Transverse colon (tissue), 4 donors: Measurements from ENCODE around the gene DEDD. TPM values are rescaled to one million over a fixed set of nuclear protein-coding genes. Genes with fewer than 3 reads are reported as not detected.
A peak's percentile ranks its signal among the peaks of the same experiment; 100 is the strongest.

ENCODE experiments used
- DNase-seq: peaks from one replicate; pipeline ENCODE4 v3.0.0-alpha.2; 2019
- H3K27ac ChIP-seq, 4 donors: fragments of 200-600 bp; sonication (generic); 2 replicates each; pipeline ENCODE4 v1.5.1; 2016 to 2018; ENCODE audit warnings: inconsistent platforms in 4 of 4
- H3K27me3 ChIP-seq: fragments of 200-600 bp; sonication (generic); 2 replicates; pipeline ENCODE4 v1.5.1; 2017; ENCODE audit warnings: inconsistent platforms
- H3K36me3 ChIP-seq, 4 donors: fragments of 200-600 bp; sonication (generic); 2 replicates each; pipeline ENCODE4 v1.5.1; 2017 to 2019; ENCODE audit warnings: inconsistent platforms in 4 of 4
- H3K4me1 ChIP-seq, 4 donors: fragments of 200-600 bp; sonication (generic); 2 replicates each; pipeline ENCODE4 v1.5.1; 2017 to 2020; ENCODE audit warnings: inconsistent platforms in 4 of 4
- H3K4me3 ChIP-seq, 4 donors: fragments of 200-600 bp; sonication (generic); 1 replicate in 1 of 4; 2 replicates in 3 of 4; pipeline versions ENCODE4 v1.5.1 to v1.6.1; 2017 to 2019; ENCODE audit warnings: inconsistent platforms in 4 of 4
- H3K9me3 ChIP-seq, 2 donors: fragments of 200-600 bp; sonication (generic); 2 replicates each; pipeline ENCODE4 v1.5.1; 2017 to 2019; ENCODE audit warnings: inconsistent platforms in 2 of 2
- CTCF ChIP-seq, 5 experiments: fragments of 200-600 bp in 3 of 5; fragments of 450-650 bp in 2 of 5; sonication (generic) in 3 of 5; IDR thresholded peaks; 1 replicate in 2 of 5; 2 replicates in 3 of 5; pipeline ENCODE4 v1.5.1; 2016 to 2017; ENCODE audit warnings: antibody characterized with exemption in 5 of 5, inconsistent platforms in 3 of 5, mild to moderate bottlenecking in 2 of 5, moderate library complexity in 1 of 5
- EP300 ChIP-seq: sonication (generic); formaldehyde crosslinking; IDR thresholded peaks from one replicate; pipeline ENCODE4 v1.6.1; 2017; ENCODE audit warnings: antibody characterized with exemption, low read depth
- POLR2A ChIP-seq: fragments of 450-650 bp; IDR thresholded peaks from one replicate; pipeline ENCODE4 v1.6.1; 2016; ENCODE audit warnings: antibody characterized with exemption, mild to moderate bottlenecking, moderate library complexity
- POLR2AphosphoS5 ChIP-seq, 3 donors: sonication (generic); formaldehyde crosslinking; IDR thresholded peaks; one replicate each; pipeline ENCODE4 v1.6.1; 2016; ENCODE audit warnings: antibody characterized with exemption in 3 of 3
- WGBS, 2 donors: methylation state at CpG; one replicate each; pipeline ENCODE4 v1.1.5; 2018; ENCODE audit warnings: low coverage in 1 of 2; 5-methylcytosine and 5-hydroxymethylcytosine counted together
- in situ Hi-C, 4 donors: fragments of 200-750 bp; cut with MboI; loops; one replicate each; pipeline versions ENCODE4 v1.15.0 to v1.15.1; 2017; ENCODE audit warnings: low sequenced_read_pairs in 3 of 4, low pct_ligation_motif_present in 1 of 4, low pct_unique_long_range_greater_than_20kb in 1 of 4
- intact Hi-C: fragments of 100-400 bp; cut with DNase I; formaldehyde crosslinking; loops from one replicate; pipeline ENCODE4 v1.15.1; 2023; ENCODE audit warnings: low total_unique reads
- total RNA-seq, 4 donors: library from RNA; depleted of rRNA; stranded (reverse); fragments of >200 nt; gene quantifications; one replicate each; pipeline ENCODE4 v1.1.0, GENCODE V29; 2016

DEDD gene
- total RNA-seq, 4 donors from 2014 or later, result 30.3 to 73.7 (median 38.6) TPM

- in situ Hi-C loops, result loop anchor here in 1 of 4 donors (25.0 kb wide), 1 partner anchor 239 kb away; no protein-coding TSS in a partner anchor
- Histone ChIP-seq H3K4me1 (peaks cover 0 to 2% (median 0%) of the 10 kb centered on the region in 4 donors), H3K4me3 (no peak overlapping the region), H3K36me3 (no peaks in the 10 kb centered on the region), H3K27me3 (no peaks in the 10 kb centered on the region), H3K27ac (no peak overlapping the region), H3K9me3 (no peaks in the 10 kb centered on the region)
- intact Hi-C loops, result no loop called here
- TF ChIP-seq CTCF (IDR thresholded peaks at IDR 0.05) (no peak), POLR2A (no peak), POLR2AphosphoS5 (IDR thresholded peaks at IDR 0.05) (no peak), EP300 (no peak)
- DNase-seq, result no peak
Measured at GRCh38 chr1:161076410-161076809, 56.1 kb downstream of the DEDD start.

GRCh38 chr1:161074676-161075368 lies 57.6 kb downstream of the DEDD start:
- Histone ChIP-seq H3K4me3 (no peak overlapping the region), H3K27ac (no peak overlapping the region), H3K36me3 (no peaks in the 10 kb centered on the region), H3K9me3 (no peaks in the 10 kb centered on the region), H3K27me3 (no peaks in the 10 kb centered on the region), H3K4me1 (peaks cover 0 to 2% (median 0%) of the 10 kb centered on the region in 4 donors)
- in situ Hi-C loops, result loop anchor here in 2 of 4 donors (25.0 kb wide), 2 partner anchors 238 to 662 kb away; partner anchors contain the start of gene DUSP12 (in 1 of the 2)
- no peak for TF ChIP-seq CTCF (IDR thresholded peaks at IDR 0.05)
- TF ChIP-seq POLR2AphosphoS5 (IDR thresholded peaks at IDR 0.05), result no peak
- no peak for TF ChIP-seq EP300
- TF ChIP-seq POLR2A, result no peak
- no peak for DNase-seq
- 85% methylated on average over 12 of the region's 12 CpGs; no CpG with 5 or more reads in 1 of the 2 donors for WGBS, 2 donors
- intact Hi-C loops, result no loop called here

GRCh38 chr1:161073474-161074121 lies 58.9 kb downstream of the DEDD start:
- no peaks in the 10 kb centered on the region for H3K36me3 ChIP-seq
- 59% methylated on average over 7 of the region's 7 CpGs; no CpG with 5 or more reads in 1 of the 2 donors for WGBS, 2 donors
- H3K27ac ChIP-seq, result no peak overlapping the region
- no peaks in the 10 kb centered on the region for H3K9me3 ChIP-seq
- H3K4me3 ChIP-seq, result no peak overlapping the region
- intact Hi-C loops, result no loop called here
- peak in 1 of 5 experiments; percentile 13 for TF ChIP-seq CTCF (IDR thresholded peaks at IDR 0.05)
- no peak for TF ChIP-seq POLR2A
- H3K27me3 ChIP-seq, result no peaks in the 10 kb centered on the region
- peak; percentile 65 for DNase-seq
- peaks cover 0 to 3% (median 2%) of the 10 kb centered on the region in 4 donors for H3K4me1 ChIP-seq
- in situ Hi-C loops, result loop anchor here in 1 of 4 donors (25.0 kb wide), 1 partner anchor 664 kb away; the partner anchor contains the start of gene DUSP12

- no peak for DNase-seq
- in situ Hi-C loops (loop anchor here in 1 of 4 donors (25.0 kb wide), 1 partner anchor 664 kb away; the partner anchor contains the start of gene DUSP12), intact Hi-C loops (no loop called here)
- Histone ChIP-seq H3K36me3 (no peaks in the 10 kb centered on the region), H3K4me1 (peaks cover 0 to 5% (median 2%) of the 10 kb centered on the region in 4 donors), H3K9me3 (no peaks in the 10 kb centered on the region), H3K27me3 (no peaks in the 10 kb centered on the region), H3K4me3 (no peak overlapping the region), H3K27ac (no peak overlapping the region)
- WGBS, 2 donors, result 93 to 96% methylated on average over 6 to 18 of the region's 19 CpGs
- TF ChIP-seq EP300, result no peak
- no peak for TF ChIP-seq POLR2AphosphoS5 (IDR thresholded peaks at IDR 0.05)
- TF ChIP-seq POLR2A, result no peak
- TF ChIP-seq CTCF (IDR thresholded peaks at IDR 0.05), result no peak
Measured at GRCh38 chr1:161072751-161073449, 59.6 kb downstream of the DEDD start.
